DMS153 (cell line): Measurements from ENCODE around the gene PER1.

Experiments used
- DNase-seq: peaks from one replicate; lab custom pipeline; 2025; lab: John Stamatoyannopoulos, UW

PER1 gene

DNA sequence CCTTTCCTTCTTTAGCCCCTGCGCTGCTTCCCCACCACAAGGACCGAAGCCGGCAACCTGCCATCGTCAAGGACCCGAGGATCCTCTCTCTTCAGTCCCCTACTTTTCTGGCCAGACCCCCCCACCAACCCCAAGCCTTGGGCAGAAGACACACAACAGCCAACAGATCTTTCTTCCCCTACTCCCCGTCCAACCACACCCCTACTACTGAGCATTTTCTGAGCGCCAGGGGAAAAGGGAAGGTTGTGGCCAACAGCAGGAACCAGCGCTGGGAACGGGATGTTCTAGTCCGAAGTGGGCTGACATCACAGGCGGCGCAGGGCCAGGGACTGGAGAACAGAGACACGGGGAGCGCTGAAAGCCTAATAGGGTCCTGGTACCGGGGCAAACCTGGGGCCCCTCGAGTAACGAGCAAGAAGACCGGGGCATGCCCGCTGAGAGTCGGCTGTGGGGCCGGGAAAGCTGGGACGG, 528 bp downstream of the PER1 start:
- DNase-seq: no peak

DNA sequence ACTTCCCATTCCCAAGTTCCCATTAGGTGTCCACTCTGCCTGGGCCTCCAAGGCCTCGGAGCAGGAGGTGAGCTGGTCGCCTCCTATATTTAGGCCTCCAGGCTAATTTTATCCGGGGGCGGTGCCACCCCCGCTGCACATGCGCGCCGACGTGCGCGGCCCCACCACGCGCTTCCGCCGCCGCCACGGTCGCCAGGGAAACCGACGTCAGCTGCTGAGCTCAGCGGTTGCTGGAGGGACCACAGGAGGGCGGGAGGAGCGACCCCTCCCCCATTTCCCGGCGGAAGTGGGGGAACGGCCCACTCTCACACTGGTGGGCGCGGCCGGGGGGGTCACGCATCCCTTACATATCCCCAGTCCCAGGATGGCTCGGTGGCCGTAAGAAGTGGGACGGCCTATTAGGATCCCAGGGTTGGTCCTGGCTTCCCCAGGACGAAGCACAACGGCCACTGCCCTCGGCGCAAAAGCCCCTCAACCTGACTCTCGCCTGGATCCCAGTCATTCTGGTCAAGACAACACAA, 1.0 kb downstream of the PER1 start:
- DNase-seq: peak; percentile 14

DNA sequence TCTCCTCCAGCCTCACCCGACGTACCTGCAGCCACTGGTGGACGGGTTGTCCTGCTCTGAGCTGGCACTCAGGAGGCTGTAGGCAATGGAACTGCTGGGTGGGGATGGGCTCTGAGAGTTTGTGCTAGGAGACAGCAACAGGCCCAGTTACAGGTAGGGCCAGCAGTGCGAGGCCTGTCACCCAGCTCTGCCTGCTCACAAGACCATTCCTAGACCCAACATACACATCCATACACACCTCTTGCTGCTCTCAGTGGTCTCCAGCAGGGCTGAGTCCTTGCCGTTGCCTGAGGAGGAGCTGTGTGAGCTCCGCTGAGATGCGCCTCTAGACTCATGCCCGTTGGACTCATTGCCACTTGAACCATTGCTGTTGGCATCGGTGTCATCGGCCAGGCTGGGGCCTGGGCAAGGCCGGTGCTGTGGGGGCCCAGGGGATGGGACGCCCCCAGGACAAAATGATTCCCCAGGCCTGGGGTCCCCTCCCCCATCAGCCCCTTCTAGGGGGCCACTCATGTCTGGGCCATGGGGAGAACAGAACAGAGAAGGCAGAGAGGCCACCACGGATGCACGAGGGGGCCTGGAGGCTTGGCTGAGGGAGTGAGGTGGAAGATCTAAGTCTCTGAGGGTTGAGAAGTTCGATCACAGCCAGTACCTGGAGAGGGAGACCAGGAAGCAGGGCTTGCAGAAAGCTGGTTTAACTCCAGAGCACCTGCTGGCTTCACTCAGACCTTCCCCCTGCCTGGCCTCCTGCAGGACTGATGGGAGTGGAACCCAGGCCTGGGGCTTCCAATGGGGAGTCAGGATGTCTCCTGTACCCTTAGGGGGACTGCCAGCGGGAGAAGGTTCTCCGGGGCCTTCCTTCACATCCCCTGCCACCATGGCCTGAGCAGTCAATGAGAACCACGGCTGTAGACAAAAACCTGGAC, 1.7 kb downstream of the PER1 start:
- DNase-seq: no peak

DNA sequence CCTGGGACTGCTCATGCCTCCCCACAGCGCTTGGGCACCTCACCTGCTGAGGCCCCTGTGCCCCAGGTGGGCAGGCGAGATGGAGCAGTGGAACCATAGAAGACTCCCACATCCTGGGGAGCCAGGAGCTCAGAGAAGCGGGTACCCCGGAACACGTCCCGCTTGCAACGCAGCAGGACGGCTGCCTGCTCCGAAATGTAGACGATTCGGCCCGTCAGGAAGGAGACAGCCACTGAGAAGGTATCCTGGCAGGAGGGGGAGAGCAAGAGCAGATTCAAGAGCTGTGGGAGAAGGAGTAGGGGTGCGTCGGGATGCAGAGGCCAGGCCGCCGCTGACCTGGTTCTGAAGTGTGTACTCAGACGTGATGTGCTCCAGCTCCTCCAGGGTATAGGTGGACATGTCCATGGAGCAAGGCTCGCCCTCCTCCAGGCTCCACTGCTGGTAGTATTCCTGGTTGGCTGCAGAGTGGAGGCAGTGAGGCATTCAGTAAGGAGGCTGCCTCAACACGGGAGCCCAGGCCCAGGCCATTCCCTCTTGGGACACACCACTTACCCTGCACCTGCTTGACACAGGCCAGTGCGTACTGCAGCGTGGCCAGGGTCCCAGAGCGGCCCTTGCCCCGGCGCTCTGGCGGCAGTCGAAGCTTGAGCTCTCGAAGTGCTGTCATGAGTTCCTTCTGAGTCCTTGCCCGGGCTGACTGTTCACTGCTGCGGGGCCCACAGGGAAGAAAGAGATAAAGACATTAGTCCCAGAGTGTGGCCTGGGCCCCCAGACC, 2.6 kb downstream of the PER1 start:
- DNase-seq: no peak

DNA sequence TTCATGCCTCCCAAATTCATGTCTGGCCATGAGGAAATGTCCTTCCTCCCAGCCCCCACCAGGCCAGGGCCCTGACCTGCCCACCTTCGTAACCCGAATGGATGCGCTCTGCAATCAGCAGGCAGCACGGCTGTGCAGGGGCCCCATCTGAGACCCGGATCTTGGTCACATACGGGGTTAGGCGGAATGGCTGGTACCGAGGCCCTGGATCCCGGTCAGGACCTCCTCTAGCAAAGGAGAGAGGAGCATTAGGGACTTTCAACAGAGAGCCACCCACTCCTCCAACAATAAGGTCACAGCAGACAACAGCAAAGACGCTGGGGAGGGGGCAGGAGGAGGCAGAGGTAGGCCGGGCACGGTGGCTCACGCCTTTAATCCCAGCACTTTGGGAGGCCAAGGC, 3.6 kb downstream of the PER1 start:
- DNase-seq: no peak

DNA sequence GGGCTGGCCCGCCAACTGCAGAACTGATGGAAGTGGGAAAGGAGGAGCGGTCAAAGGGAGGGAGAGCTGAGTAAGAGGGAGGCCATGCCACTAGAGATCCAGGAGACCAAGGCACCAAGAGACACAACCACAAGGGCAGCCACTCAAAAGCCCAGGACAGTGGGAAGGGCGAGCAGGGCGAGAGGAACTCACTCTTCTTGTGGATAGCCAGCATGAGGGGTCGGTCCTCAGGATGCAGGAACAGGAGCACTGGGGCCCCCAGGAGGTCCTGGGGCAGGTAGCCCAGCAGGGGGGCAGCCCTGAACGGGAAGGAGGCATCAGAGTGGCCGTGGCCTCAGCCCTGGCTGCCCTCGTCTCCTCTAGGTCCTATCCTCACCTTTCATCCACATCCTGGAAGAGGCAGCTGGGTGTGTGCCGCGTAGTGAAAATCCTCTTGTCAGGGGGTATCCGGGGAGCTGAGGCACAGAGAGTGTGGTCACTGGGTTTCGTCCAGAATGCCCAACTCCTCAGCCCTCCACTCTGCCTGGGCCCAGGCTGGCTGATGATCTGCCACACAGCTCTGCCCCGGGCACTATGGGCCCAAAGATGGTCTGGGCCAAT, 4.3 kb downstream of the PER1 start:
- no peak for DNase-seq

DNA sequence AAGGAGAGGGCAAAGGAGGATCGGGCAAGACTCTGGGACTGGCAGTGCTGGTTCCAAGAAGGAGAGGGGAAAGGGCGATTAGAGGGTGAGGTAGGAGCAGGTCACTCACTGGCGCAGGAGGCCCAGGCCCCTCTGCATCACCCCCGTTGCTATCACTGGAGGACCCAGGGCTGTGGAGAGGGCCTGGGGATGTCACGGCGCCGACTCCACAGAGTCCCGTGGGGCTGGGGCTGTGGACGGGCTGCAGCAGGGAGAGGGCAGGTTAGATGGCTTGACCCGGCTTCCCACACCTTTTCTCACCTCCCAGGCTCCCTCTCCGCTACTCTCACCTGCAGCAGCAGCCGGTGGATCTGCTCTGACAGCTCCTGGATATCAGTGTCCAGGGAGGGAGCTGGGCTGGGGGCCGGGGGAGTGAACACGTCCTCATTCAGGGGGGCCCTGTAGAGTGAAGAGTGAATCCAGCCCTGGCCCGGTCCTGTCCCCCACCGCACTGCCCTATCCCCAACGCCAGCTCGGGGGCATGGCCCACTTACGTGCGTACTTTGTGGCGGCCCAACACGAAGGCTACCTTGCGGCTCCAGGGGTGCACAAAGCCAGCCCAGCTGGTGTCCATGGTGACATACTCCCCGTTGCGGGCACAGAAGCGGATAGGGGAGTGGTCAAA, 4.9 kb downstream of the PER1 start:
- no peak for DNase-seq

DNA sequence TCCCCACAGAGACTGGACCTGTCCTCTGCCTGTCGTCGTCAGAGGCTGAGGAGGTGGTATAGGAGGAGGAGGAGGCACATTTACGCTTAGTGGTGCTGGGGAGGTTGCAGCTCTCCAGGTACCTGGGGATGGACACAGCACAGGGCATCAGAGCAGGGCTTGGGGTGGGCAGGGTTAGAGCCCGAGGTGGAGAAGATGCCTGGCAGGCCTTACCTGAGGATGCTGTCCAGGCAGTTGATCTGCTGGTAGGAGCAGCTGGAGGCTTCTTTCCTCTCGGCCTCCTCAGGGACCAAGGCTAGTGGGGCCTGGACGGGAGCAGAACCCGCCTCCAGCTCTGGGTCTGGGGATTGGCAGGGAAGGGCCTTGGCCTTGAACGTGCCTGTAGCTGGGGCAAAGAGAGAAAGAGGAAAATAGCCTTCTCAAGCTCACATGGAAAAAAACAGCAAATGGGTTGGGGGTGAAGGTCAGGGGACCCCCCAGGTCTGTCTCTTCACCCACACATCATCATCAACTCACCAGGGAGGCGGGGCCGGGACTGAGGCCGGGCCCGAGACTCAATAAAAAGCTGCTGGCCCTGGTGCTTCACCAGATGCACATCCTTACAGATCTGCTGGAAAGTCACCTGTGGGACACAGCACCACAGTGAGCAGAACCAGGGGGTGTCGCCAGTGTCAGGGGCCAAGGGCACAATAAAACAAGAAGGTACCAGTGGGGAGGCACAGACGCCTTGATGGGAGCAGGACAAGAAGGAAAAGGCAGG, 5.6 kb downstream of the PER1 start:
- DNase-seq: no peak

DNA sequence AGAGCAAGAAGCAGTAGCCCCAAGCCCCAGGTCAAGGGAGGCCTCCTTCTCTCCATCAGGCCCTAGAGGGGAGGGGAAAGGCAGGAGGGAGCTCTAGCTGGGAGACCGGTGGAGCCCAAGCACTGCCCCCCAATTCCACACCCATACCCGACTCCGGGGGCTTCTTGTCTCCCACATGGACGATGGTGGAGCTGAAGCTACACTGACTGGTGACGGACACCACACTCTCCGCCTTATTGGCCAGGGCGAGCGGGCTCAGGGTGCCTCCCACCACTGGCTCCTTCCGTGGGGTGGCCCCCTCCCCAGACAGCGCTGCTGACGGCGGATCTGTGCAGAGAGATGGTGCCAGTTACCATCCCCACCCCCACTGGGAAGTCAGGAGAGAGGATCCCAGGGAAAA, 6.4 kb downstream of the PER1 start:
- DNase-seq: no peak

DNA sequence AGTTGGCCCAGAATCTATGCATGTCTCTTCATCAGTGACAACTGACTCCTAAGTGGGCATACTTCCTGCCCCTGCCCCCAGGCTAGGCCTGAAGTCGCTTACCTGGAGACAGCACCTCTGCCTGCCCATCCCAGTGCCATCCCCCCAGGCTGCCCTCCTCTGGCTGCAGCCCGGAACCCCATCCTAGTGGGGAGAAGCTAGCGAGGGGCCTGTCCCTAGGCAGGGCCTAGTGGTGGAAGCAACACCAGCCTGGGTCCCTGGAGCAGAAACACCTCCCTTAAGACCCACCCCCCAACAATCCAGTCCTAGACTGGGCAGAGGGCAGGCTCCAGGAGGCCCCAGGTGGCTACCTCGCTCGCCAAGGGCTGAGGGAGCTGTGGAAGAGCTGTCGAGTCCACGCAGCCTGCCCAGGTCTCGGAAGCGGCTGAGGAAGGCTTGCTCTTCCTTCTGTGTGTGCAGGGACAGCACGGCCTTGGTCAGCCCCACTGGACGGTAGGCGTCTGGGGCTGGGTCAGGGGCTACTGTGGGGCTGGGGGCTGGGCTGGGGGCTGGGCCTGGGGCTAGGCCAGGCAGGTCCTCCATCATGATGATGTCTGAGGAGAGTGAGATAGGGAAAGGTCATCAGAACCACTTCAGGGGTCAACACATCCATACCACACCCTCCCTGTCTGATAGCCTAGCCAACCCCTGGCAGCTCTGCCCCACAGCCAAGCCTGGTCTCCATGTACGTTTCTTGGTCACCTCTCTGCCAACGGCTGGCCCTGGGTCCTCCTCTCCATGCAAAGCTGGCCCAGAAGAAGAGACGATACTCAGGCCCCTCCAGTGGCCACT, 7.6 kb downstream of the PER1 start:
- DNase-seq: no peak

DNA sequence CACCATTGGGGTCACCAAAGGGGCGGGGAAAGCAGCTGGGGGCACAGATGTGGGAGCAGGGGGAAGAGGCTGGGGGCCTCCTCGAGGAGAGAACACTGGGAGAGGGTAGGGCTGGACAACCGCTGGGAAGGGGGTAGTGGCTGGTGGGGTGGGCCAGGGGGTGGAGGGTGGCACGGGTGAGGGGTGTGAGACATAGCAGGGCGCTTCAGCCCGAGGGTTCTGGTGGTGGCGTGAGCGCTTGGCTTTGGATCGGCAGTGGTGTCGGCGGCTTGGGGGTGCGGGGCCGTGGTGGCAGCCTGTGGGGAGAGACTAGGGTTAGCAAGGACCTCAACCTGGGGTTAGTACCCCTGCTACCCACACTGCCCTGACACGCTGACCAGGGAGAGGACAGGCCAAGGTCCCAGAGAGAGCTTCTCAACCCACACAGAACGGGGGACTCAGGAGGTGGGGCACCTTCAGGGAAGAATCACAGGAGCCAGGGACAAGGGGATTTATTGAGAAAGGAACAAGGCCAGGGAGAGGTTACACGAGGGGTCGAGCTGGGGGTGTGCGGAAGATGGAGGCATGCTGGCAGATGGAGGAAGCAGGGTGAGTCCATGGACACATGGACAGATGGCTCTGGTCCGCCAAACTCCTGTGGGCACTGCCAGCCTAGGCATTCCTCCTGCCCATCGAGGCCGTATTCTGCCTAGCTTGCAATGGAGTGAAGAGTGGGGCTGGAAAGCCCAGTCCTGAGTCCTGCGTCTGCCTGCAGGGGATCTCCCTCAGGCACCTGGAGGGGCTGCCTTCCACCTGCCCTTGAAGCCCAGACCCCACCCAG, 8.4 kb downstream of the PER1 start:
- no peak for DNase-seq

DNA sequence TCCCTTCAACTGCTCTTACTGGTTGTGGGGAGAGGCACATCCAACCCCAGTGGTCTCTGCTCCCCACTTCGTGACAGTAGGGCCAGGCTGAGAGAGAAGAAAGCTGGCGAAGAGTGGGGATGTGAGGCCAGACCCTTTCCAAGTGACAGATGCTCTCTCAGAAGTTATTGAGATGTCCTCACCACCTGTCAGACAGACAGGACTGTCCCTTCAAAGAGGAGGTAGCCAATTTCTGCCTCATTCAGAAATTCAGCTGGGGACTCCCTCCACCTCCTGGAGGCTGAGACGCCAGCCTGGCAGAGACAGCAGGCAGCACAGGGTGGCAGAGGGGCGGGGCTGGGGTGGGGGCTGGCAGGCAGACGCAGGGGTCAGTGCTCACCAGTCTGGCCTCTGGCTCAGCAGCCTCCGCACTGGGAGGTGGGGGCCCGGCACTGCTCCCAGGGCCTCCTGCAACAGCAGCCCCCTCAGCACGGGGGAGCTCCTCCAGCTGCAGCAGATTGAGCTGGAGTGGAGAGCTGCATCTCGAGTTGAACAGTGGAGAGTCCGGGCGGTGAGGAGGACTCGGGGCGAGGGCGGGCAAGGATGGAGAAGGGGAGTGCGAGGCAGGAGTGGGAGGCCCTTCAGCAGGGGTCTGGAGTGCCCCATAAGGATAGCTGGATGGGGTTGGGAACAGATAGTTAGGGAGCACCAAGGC, 9.2 kb downstream of the PER1 start:
- DNase-seq: no peak

DNA sequence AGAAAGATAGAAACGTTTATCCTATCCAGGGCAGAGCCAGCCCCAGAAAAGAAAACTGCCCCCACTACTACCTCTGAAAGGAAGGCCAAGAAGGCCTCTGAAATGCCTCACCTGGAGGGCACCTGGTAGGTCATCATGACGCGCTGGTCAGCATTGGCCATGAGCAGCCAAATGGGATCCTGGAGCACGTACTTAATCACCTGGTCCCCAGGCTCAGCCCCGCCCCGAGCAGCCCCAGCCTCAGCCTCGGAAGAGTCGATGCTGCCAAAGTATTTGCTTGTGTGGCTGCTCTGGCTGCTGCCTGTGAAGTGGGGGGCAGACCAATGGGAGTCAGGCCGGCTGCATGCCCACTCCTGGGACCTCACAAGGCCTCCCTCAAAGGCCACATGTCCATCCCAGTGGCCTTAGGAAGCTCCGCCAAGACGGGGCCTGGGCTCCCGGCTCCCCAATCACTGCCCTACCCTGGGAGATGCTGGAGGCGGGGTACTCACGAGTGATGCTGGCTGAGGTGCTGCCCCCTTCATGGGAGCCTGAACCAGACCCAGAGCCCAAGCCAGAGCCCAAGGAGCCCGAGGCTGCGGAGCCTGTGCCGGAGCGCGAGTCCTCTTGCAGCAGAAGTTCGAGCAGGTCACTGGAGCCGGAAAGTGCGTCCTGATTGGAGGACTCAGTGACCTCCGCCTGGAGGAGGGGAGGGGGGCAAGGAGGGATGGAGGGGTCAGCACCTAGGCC, 9.9 kb downstream of the PER1 start:
- no peak for DNase-seq

DNA sequence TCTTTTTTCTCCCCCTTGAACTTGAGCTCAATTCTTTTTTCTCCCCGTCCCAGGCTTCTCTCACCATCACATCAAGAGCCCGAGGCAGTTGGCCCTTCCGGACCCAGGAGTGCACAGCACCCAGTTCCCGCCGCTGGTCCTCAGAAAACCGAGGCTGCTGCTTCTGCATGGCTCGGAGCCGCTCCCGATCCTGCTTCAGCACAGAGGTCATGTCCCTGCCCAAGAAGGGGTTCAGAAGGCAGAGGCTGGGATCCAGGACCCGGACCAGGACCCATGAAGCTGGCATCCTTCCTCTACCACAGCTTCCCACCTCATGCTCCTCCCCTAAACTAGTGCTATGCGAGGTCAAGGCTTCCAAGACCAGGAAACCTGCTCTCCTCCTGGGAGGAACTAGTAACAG, 10.5 kb downstream of the PER1 start:
- no peak for DNase-seq

DNA sequence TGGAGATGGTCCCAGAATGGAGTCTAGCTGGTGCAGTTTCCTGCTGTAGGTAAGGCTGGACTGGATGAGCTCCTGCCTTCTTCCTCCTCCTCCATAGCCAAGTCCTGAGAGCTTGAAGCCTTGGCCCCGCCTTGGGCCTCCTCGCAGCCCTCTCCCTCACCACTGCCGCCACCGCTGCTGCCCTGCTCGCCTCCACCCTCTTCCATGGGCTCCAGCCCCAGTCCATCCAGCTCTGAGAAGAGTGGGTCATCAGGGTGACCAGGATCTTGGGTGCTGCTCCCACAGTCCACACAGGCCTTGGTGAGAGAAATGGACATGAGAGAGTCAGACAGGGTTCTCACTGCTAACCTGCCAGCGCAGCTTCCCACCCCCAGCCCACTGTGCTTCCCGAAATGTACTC, 11.2 kb downstream of the PER1 start:
- no peak for DNase-seq

DNA sequence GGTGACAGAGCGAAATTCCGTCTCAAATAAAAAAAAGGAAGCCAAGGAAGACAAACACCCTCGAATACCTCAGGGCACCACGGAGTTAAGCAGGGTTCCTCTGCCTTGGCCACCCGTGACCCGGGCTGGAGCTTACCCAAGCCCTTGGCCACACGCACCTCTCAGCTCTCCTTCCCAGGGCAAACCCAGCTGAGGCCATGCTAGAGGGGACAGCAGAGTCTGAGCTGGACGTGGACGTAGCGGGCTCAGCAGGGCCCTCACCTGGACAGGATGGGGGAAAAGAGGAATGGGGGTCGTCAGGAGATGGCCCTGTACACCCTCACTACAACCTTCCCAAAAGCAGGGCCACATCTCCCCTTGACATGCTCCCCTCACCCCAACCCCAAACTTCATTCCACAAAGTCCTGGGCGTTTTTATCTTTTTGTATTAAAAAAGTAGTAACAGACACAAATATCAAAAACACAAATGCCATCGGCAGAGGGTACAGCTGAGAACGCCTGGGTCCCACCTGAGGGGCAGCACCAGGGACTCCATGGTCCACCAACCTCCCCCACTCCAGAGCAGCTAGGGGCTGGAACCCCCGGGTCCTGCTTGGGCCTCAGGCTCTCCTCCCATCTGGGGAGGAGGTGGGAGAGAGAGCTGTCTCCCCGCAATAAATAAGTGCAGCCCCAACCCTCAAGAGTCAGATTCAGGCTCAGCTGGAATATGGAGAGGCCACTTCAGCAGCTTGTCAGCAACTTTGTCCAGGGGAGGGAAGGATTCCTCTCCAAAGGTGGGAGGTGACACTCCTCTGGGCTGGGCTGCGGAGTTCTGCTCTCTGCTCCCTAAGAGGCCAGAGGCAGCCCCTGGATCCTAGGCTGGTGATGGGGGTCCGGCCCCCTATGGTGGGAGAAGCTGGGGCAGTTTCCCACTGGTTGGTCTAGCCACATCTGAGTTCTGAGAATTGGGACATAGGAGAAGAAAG, 11.9 kb downstream of the PER1 start:
- no peak for DNase-seq
